ENCODE results near the gene CASZ1.

The CASZ1 gene

GRCh38 chr1:10650556-10651388 lies 145.7 kb downstream of the CASZ1 start:
- no peak for ATAC-seq
- no peak for DNase-seq

- no peak for ATAC-seq
- DNase-seq, result no peak
These were observed 146.8 kb downstream of the CASZ1 start for GRCh38 chr1:10649517-10650201.

GRCh38 chr1:10648689-10649516 lies 147.5 kb downstream of the CASZ1 start:
- ATAC-seq (no peak), DNase-seq (no peak)

GRCh38 chr1:10647414-10648170 lies 148.9 kb downstream of the CASZ1 start:
- ATAC-seq, result no peak
- no peak for DNase-seq

DNA sequence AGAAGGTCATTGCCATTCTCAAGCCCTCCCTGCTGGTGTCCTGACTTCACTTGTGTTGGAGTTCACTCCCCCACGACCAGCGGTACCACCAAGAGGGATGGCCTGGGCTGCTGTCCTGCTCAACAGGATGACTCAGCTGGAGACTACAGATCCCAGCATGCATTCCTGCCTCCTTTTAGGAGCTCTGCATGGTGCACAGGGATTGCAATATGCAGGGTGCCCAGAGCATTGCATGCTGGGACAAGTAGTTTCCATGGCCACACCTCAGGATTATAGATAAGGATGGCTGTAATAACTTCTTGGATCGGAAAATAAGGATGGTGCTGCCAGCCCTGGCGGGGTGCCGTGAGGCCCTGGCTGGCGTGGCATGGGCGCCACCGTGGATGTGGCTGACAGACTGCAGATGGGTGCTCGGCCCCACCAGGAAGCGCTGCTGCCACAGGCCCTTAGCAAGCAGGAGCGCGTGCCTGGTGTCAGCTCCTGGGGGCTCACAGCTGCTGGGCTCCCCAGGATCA lies 150.0 kb downstream of the CASZ1 start:
- DNase-seq (no peak), ATAC-seq (no peak)

GRCh38 chr1:10644307-10645128 lies 151.9 kb downstream of the CASZ1 start:
- DNase-seq, result peak; percentile 18
- no peak for ATAC-seq

DNA sequence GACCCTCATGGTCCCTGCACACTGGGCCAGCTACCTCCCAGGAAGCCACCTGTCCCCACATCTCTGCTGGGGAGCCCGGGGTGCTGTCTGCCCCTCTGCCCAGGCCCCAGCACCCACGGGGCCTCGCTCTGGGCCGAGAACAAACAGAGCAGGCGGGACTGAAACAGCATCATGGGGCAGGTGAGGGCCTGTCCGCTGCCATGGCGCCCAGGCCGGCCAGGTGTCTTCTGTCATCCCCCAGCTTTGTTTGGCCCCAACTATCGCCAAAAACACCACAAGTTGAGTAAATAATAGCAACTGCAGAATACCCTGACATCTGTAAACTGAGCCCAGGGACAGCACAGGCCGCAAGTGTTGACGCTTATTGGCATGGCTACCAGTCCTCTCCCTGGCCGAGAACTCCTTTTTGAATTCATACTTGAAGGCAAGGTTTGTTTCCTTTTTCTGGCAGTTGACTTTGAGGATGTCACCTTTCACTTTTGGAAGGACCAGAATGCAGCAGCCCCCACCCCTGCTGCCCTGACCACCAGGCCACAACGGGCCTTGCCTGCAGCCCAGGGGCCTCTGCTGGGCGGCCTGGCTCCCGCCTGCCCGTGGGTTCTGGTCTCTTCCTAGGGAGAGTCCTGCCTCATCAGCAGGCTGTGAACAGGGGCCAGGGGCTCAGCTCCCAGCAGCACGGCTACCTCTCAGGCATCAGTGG lies 152.7 kb downstream of the CASZ1 start:
- ATAC-seq, result no peak
- DNase-seq, result no peak

DNA sequence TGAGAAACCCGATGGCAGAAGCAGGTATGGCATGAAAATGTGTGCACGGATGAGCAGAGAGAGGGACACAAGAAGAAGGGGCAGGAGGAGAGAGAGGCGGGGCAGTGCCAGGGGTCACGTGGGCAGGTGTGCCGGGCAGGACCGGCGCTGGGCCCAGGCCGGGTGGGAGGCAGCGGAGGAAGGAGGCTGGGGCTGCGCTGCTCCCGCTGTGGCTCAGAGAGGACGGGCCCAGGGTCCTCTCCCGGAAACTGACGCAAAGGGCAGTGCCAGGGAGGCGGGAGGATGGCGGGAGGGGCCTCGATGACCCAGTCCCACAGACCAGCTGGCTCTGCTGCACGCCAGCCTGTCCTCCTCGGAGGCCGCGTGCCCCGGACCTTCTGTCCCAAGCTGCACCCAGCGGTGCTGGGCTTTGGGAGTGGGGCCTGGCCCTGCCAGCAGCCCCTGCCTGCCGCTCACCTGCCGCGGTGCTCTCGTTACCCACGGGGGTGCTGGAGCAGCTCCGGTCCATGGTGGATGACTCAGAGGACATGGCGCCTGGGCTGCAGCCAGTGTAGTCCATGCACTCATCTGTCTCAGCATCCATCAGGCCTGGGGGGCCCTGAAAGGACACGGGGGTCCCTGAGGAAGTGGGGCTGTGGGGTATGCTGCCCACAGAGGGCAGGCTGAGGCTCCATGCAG lies 153.9 kb downstream of the CASZ1 start:
- ATAC-seq, result no peak

GRCh38 chr1:10641976-10642375 lies 154.5 kb downstream of the CASZ1 start:
- DNase-seq, result no peak
- no peak for ATAC-seq

More for the DNA sequence above, 153.9 kb downstream of the CASZ1 start:
- DNase-seq, result no peak

- ATAC-seq, result no peak
- DNase-seq, result no peak
These were observed 155.4 kb downstream of the CASZ1 start for GRCh38 chr1:10640843-10641553.

GRCh38 chr1:10639775-10640578 lies 156.5 kb downstream of the CASZ1 start:
- ATAC-seq, result no peak
- DNase-seq, result no peak

DNA sequence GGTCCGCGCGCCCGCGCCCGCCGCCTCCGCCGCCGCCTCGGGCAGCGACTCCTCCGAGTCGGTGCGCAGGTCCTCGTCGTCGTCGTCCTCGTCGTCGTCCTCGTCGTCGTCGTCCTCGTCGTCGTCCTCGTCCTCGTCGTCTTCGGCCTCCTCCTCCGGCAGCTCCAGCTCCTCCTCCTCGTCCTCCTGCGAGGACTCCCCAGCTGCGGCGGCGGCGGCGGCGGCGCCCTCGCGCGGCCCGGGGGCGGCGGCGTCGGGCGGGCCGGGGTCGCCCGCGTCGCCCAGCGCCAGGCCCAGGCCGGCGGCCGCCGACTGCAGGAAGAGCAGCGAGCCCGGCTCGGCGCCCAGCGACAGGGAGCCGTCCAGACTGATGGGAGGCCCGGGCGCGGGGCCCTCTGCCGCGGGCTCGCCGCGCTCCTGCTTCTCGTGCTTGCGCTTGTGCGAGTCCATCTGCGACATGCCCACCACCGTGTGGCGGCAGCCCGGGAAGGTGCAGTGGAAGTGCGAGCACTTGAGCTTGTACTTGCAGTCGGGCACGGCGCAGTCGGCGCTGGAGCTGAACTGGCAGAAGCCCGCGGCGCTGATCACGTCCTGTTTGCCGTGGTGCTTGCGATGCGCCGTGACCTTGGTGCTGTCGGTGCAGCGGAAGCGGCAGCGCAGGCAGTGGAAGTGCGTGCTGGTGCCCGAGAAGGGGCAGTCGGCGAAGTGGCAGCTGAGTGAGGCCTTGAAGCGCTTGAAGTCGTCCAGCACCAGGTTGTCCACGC lies 157.3 kb downstream of the CASZ1 start:
- ATAC-seq (no peak), DNase-seq (no peak)

DNA sequence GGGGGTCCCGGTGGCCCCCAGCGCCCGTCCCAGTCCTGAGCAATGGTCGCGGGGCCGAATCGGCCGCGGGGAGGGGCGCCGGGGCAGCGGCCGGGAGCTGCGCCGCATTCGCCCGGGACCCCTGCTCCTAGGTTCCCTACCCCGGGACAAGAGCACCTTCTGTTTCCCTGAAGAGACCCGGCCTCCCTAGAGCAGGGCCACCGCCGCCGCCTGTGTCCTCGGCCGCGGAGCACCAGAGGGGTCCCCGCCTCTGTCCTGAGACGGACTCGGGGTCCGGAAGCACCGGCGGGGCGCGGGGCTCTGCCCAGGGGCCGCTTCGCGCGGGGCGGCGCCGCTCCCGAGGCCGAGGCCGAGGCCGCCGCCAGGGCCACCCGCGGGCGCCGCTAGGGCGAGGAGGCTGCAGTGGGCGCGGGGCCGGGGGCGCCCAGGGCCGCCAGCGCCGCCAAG lies 157.9 kb downstream of the CASZ1 start:
- no peak for DNase-seq
- ATAC-seq, result no peak

- DNase-seq, result no peak
- no peak for ATAC-seq
These were observed 158.4 kb downstream of the CASZ1 start for GRCh38 chr1:10637834-10638558.

GRCh38 chr1:10637400-10637799 lies 159.0 kb downstream of the CASZ1 start:
- ATAC-seq, result no peak

GRCh38 chr1:10635992-10636391 lies 160.5 kb downstream of the CASZ1 start:
- ATAC-seq (no peak), DNase-seq (no peak)

More at GRCh38 chr1:10637400-10637799, 159.0 kb downstream of the CASZ1 start:
- DNase-seq, result no peak
